A549 treated with ZK216348 at 1 μM for 4 hours (cell line): ENCODE measurements around the gene PAEP. TPM values are rescaled to one million over a fixed set of nuclear protein-coding genes. Genes with fewer than 3 reads are reported as not detected.

Source experiments
- total RNA-seq: library from RNA; stranded (reverse); fragments of 200-300 nt; extraction: Qiagen RNA extraction; gene quantifications from 5 replicates; pipeline ENCODE4 v1.2.3, GENCODE V29; 2022; ENCODE audit warnings: low read depth

Gene PAEP
- total RNA-seq = 0.20 to 0.41 TPM in 2 of 5 replicates, not detected in the others

DNA sequence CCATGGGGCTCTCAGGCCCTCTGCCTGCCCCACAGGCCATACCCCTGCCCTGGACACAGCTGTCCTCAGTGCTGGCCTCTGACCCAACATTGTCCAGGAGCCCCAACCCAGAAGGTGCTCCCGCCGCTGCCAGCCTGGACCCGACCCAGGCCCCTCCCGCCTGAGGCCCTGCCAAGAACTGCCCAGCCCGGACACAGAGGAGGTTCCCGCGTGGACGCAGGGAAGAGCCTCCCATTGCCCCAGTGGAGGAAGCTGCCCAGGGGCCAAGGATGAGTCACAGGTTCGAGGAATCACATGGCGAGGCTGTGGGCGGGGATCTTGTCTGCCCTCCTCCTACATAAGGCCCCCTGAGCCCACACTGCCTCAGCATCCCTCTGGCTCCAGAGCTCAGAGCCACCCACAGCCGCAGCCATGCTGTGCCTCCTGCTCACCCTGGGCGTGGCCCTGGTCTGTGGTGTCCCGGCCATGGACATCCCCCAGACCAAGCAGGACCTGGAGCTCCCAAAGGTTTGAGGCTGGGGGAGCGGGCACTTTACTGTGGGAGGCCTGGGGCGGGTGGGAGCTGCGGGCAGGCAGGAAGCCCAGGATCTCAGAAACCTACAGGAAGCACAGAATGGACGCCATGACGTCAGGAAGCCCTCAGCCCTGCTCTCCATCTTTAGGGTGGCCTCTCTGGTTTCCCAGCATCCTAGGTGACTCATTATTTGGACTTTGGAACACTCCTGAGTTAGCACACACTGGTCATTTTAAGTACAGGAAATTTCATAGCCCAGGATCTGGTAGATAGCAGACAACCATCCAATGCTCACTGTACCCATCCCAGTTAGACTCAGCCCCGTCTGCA, at the start of gene PAEP:
Gene PAEP, plus strand, starts transcription at position 366 of the 844 bp plus-strand sequence.

GRCh38 chr9:135520916-135521607, 40.5 kb upstream of the PAEP start, which contains the start of gene LCN1:
Gene LCN1 (plus strand): TSS chr9:135521440. CDS start chr9:135521498, 58 bp downstream.

DNA sequence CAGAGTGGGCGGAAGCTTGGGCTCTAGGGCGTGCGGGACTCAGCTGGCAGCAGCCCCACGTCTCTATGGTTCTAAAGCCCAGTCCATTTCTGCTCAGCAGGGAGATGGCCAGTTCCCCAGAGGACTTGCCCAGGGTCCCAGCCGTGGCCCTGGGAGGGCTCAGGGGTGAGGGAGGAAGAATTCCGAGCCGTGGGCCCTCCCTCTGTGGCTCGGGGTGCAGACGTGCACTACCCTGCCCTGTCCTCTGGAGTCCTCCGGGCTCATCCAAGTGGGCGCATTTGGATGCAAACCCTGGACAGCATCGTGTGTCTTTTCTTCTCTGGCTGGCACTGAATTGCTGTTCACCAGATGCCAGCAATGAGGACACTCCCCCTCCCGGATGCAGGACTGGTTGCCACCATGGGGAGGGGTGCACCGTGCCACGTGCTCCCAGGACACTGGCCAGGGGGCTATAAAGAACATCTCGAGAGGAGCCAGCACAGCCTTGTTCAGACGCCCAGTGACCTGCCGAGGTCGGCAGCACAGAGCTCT, 15.8 kb upstream of the PAEP start, which contains the start of gene OBP2A:
Gene OBP2A, plus strand, starts transcription at position 481 of the 531 bp plus-strand sequence. CDS start 55 bp downstream, outside the sequence.

Other genes with a start within 250 kb of the PAEP start
- gene PPP1R26, start 82.0 kb upstream of the PAEP start, total RNA-seq = 10.5 to 21.5 TPM (median 20.0 TPM) in 5 replicates
- gene MRPS2, start 61.1 kb upstream of the PAEP start, total RNA-seq = 82.9 to 136 TPM (median 127 TPM) in 5 replicates
- gene LCN1, start 40.3 kb upstream of the PAEP start, total RNA-seq = 0.53 TPM in 1 of 5 replicates, not detected in the others
- not detected in 5 replicates for gene OBP2A, start 15.6 kb upstream of the PAEP start, total RNA-seq
- not detected in 5 replicates for gene GLT6D1, start 77.8 kb downstream of the PAEP start, total RNA-seq
- gene LCN9, start 101.6 kb downstream of the PAEP start, total RNA-seq = not detected in 5 replicates
- gene SOHLH1, start 137.7 kb downstream of the PAEP start, total RNA-seq = not detected in 5 replicates
- not detected in 5 replicates for gene KCNT1, start 140.4 kb downstream of the PAEP start, total RNA-seq